BJ (cell line): ENCODE measurements around the gene CKB. TPM values are rescaled to one million over a fixed set of nuclear protein-coding genes. Genes with fewer than 3 reads are reported as not detected.
A peak's percentile ranks its signal among the peaks of the same experiment; 100 is the strongest.

Experiments
- CTCF ChIA-PET: fragments of 350-600 bp; formaldehyde crosslinking; extraction: SDS; loops from one replicate; lab custom pipeline; 2021; ENCODE audit warnings: antibody characterized with exemption, inconsistent platforms; lab: Yijun Ruan, JAX
- POLR2A ChIA-PET: fragments of 300-600 bp; sonication (Branson Sonifier 250); formaldehyde crosslinking; extraction: SDS; loops from one replicate; lab custom pipeline; 2021; ENCODE audit warnings: antibody characterized with exemption; lab: Charles Lee
- DNase-seq: peaks from one replicate; pipeline ENCODE4 v3.0.0-alpha.2; 2011; ENCODE audit warnings: low read depth
- H3K27me3 ChIP-seq: 2 replicates; pipeline ENCODE4 v1.6.0; 2011; ENCODE audit warnings: low read length; ENCODE audit not compliant: control insufficient read depth, insufficient read depth
- H3K36me3 ChIP-seq: 2 replicates; pipeline ENCODE4 v1.5.1; 2011; ENCODE audit warnings: low read length; ENCODE audit not compliant: control insufficient read depth, insufficient read depth
- H3K4me3 ChIP-seq: 2 replicates; pipeline ENCODE4 v1.5.1; 2011; ENCODE audit warnings: low read depth, mild to moderate bottlenecking, control low read depth, low read length
- polyA plus RNA-seq: library from polyadenylated mRNA; depleted of rRNA; stranded (reverse); fragments of >200 nt; gene quantifications from 2 replicates; pipeline ENCODE4 v1.2.3, GENCODE V29; 2011
- TF ChIP-seq, protein P1 (sequence below): IDR thresholded peaks from 2 replicates; pipeline ENCODE4 v1.5.1; 2011; ENCODE audit warnings: low read depth, mild to moderate bottlenecking, control low read depth, inconsistent platforms, low read length, moderate library complexity; ENCODE audit not compliant: insufficient read depth

Gene CKB
- polyA plus RNA-seq, 1 experiment: 74.7 TPM

DNA sequence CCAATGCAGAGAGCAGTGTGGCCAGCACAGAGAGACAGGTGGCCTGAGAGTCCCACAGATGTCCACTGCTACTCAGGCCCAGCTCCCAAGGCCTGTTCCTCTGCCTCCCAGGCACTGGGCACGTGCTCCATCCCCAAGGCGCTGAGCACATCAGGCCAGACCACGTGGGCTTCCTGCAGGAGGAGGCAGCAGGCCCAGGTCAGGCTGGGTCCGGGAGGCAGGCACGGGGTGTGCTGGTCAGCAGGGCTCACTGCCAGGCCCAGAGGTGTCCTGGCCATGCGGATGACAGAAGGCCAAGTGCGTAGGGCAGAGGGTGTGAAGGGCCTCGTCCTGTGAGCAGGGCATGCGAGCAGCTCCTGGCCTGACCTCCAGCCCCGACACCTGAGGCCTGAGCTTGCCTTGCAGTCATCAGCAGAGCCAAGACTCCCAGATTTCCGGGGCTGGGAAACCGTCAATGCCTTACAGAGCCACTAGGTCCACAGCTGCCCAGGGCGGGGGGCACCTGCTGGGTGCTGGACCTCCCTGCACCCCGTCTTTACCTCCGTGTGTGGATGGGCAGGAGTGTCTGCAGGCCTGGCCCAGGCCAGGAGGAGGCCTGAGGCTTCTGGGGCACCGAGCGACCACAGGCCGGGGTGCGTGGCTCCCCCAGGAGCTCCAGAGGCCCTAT, 21.2 kb upstream of the CKB start:
- no peak for DNase-seq
- TF ChIP-seq, protein P1, sequence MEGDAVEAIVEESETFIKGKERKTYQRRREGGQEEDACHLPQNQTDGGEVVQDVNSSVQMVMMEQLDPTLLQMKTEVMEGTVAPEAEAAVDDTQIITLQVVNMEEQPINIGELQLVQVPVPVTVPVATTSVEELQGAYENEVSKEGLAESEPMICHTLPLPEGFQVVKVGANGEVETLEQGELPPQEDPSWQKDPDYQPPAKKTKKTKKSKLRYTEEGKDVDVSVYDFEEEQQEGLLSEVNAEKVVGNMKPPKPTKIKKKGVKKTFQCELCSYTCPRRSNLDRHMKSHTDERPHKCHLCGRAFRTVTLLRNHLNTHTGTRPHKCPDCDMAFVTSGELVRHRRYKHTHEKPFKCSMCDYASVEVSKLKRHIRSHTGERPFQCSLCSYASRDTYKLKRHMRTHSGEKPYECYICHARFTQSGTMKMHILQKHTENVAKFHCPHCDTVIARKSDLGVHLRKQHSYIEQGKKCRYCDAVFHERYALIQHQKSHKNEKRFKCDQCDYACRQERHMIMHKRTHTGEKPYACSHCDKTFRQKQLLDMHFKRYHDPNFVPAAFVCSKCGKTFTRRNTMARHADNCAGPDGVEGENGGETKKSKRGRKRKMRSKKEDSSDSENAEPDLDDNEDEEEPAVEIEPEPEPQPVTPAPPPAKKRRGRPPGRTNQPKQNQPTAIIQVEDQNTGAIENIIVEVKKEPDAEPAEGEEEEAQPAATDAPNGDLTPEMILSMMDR: no peak
- H3K27me3 ChIP-seq: no peaks in the 10 kb centered on the region
- no peak overlapping the region for H3K4me3 ChIP-seq
- POLR2A ChIA-PET: no interaction called here
- H3K36me3 ChIP-seq: no peaks in the 10 kb centered on the region
- CTCF ChIA-PET: interaction anchor here (1.1 to 15.2 kb wide), 4 partner anchors 9 to 43 kb away, joined by 3 to 228 read pairs (median 53); partner anchors contain the start of gene CKB

DNA sequence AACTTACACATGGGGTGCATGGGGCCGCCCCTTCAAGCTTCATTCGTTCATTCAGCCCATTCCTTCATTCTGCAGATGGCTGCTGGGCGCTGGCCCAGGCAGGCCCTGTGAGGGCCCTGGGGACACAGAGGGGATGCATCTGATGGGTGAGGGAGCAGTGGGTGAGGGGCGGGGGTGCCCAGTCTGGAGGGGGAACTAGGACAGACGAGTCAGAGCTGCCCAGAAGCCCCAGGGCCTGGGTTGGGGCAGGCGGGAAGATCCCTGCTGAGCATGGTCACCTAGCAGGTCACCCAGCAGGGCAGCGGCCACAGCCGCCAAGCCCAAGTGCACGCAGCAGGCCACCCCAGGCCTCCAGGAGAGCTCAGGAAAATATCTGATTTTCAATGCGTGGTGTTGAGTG, 20.5 kb upstream of the CKB start:
- ChIA-PET POLR2A (no interaction called here), CTCF (interaction anchor here (1.1 to 15.2 kb wide), 4 partner anchors 9 to 42 kb away, joined by 4 to 228 read pairs (median 53); partner anchors contain the start of gene CKB)
- H3K36me3 ChIP-seq: no peaks in the 10 kb centered on the region
- no peak overlapping the region for H3K4me3 ChIP-seq
- H3K27me3 ChIP-seq: no peaks in the 10 kb centered on the region
- TF ChIP-seq, protein P1: no peak
- no peak for DNase-seq

DNA sequence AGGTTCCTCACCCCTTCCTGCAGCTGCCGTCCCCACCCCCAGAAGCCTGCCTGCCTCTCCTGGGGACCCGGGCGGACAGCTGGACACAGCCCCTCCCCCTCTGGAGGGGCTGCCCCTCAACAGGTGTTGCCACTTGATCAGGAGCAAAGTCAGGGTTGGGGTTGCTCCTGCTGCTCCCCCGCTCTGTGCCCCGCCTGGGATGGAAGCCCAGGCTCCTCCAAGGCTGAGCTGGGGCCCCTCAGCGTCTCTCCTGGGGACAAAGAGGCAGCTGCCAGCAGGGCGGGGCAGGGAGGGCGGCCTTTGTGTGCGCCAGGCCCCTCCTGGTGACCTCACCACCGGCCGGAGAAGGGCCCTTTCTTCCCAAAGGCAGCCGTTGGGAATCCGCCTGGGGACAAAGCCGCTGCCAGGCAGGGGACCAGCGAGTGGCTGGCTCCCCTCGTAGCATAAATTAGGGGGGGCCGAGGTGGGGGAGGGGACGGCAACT, 20.0 kb upstream of the CKB start:
- DNase-seq: no peak
- no peak overlapping the region for H3K4me3 ChIP-seq
- no peaks in the 10 kb centered on the region for H3K36me3 ChIP-seq
- no peaks in the 10 kb centered on the region for H3K27me3 ChIP-seq
- ChIA-PET CTCF (interaction anchor here (1.1 to 15.2 kb wide), 4 partner anchors 10 to 41 kb away, joined by 4 to 228 read pairs (median 53); partner anchors contain the start of gene CKB), POLR2A (no interaction called here)
- TF ChIP-seq, protein P1: no peak

DNA sequence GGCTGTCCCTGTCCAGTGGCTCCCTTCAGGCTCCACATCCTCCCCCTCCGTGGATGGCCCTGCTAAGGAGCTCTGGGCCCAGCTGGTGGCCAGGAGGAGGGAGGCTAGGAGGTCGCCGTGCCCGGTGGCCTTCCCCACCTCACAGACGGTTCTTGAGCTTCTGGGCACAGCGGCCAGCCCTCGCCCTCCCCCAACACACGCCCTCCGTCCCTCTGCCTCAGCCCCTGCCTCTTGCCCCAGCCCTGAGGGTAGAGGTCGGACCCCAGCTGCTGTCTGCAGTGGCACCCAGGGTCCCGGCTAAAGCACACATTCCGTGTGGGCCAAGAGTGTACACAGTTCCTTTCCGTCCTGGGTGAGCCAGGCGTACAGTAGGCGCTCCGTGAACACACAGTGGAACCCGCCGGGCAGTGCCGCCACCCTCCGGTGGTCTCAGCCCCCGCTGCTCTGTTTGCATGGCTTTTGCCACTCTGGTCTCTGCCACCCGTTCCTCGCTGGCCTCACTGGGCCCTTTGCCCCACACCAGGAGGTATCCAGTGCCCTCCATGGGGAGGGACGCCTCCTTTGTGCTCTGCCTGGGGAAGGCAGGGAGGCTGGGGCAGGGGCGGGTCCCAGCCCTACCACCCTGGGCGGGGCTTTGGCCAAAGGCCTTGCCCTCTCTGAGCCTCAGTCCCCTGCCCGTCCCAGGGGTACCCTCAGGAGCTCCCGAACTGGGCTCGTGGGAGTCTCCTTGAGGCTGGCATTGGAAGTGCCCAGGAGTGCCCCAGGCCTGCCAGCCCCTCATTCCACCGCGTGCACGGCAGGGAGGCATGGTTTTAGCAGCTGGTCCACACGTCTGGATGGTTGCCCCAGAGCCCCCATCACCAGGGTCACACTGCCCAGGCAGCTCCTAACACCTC, 19.3 kb upstream of the CKB start:
- TF ChIP-seq, protein P1: 0 out of 2 replicates have a peak, but pooled peaks have one; percentile 7
- ChIA-PET CTCF (interaction anchor here (0.6 to 15.2 kb wide), 6 partner anchors 11 to 51 kb away, joined by 3 to 228 read pairs (median 12); partner anchors contain the start of genes CKB and TRMT61A), POLR2A (no interaction called here)
- no peaks in the 10 kb centered on the region for H3K27me3 ChIP-seq
- no peaks in the 10 kb centered on the region; the same call in 1 of the 2 replicates for H3K36me3 ChIP-seq
- no peak for DNase-seq
- H3K4me3 ChIP-seq: no peak overlapping the region
